ENCODE results near the gene ECPAS. TPM values are rescaled to one million over a fixed set of nuclear protein-coding genes. Genes with fewer than 3 reads are reported as not detected.
"Not testable (repeated sequence)": the region's sequence is repeated elsewhere in the genome, so short reads cannot be mapped to it uniquely, and the experiment has no call there.

ECPAS gene
- total RNA-seq, 2 experiments from 2014 or later, result 56.8 to 58.1 TPM

DNA sequence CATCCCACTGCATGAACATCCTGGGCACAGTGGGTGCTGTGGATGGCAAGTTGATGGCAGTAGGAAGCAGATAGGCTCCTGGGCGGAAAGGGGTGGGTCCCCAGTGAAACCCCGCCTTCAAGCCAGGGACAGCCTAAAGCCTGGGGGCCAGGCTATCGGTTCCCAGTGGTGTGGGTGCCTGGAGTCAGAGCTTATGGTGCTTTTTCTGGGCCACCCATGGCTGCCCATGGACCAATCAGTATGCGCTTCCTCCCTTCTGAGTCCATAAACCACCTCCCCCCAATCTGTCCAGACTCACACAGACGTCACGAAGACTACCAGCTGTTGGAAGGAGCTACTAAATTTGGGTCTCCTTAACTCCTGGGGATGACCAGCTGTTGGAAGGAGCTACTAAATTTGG, 17.5 kb upstream of the ECPAS start:
- CTCF ChIA-PET, result interaction anchor here (0.6 kb wide), 2 partner anchors 117 to 1766 kb away, joined by 3 read pairs; no protein-coding TSS in a partner anchor

DNA sequence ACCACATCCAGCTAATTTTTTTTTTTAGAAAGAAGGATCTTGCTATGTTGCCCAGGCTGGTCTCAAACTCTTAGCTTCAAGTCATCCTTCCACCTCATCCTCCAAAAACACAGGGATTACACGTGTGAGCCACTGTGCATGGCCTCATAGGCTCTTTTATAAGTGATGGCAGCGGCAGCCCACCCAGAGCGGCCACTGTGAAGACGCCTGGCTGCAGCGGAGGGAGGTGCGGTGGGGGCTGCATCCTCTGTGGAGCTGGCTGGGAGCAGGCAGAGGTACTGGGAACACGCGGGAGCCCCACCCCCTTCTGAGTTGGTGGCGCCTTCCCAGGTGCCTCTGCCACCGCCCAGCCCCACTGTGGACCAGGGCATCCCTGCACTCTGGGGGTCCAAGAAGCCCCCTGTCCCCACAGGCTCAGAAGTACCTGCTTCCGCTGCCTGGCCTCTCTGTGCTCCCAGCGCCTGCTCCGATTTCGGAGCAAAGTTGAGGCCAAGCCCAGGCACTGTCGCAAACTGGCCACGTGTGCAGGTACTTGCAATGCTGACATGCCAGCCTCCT, 16.9 kb upstream of the ECPAS start:
- Mint-ChIP-seq H3K36me3 (ENCODE audit: low read depth) (no peaks in the 10 kb centered on the region), H3K27ac (no peak overlapping the region)

More for the DNA sequence above, 17.5 kb upstream of the ECPAS start:
- peaks cover 3% of the 10 kb centered on the region for H3K27me3 Mint-ChIP-seq (ENCODE audit: low read depth)
- H3K9me3 Mint-ChIP-seq, result no peaks in the 10 kb centered on the region
- no peak overlapping the region for H3K4me3 Mint-ChIP-seq
- no peak overlapping the region for H3K27ac Mint-ChIP-seq
- no peaks in the 10 kb centered on the region for H3K36me3 Mint-ChIP-seq (ENCODE audit: low read depth)
- no peak for DNase-seq
- intact Hi-C loops (cut with micrococcal nuclease), result no loop called here
- no peaks in the 10 kb centered on the region for H3K4me1 Mint-ChIP-seq (ENCODE audit: low read depth)

DNA sequence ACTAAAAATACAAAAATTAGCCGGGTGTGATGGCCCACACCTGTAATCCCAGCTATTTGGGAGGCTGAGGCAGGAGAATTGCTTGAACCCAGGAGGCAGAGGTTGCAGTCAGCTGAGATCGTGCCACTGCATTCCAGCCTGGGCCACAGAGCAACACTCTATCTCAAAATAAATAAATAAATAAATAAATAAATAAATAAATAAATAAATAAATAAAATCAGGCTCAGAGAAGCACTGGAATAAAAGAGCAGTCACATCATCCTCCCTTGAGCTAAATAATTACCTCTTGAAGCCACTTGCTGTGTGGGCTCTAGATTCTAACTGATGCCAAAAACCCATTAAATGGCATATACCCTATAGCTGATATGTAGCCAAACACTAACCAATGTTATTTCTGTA, 13.0 kb upstream of the ECPAS start:
- H3K27ac Mint-ChIP-seq; DNase-seq; H3K36me3 Mint-ChIP-seq (ENCODE audit: low read depth); H3K4me3 Mint-ChIP-seq; intact Hi-C loops (cut with micrococcal nuclease); H3K27me3 Mint-ChIP-seq (ENCODE audit: low read depth); CTCF ChIA-PET; H3K9me3 Mint-ChIP-seq; H3K4me1 Mint-ChIP-seq (ENCODE audit: low read depth): not testable (repeated sequence)

More for the DNA sequence above, 16.9 kb upstream of the ECPAS start:
- Mint-ChIP-seq H3K4me3 (no peak overlapping the region), H3K27me3 (ENCODE audit: low read depth) (peaks cover 3% of the 10 kb centered on the region), H3K9me3 (no peaks in the 10 kb centered on the region), H3K4me1 (ENCODE audit: low read depth) (no peaks in the 10 kb centered on the region)
- intact Hi-C loops (cut with micrococcal nuclease), result no loop called here
- CTCF ChIA-PET, result interaction anchor here (0.6 kb wide), 1 partner anchor 1766 kb away, joined by 3 read pairs; no protein-coding TSS in a partner anchor
- DNase-seq, result no peak

DNA sequence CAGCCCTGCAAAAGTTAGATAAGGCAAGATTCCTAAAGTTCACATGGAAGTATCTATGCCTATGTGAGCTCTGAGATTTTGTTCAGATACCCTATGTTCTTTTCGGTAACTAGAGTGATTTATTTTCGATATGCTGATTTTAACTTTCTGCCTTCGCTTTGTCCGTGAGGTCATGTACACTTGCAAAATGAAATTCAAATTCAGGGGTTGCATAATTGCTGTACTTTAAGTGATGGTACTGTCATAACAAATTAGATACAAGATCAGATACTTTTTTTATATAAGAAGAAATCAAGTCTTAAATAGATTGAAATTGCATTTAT, 350 bp upstream of the ECPAS start:
- peak overlapping the region; percentile 83 for H3K27ac Mint-ChIP-seq
- peaks cover 2% of the 10 kb centered on the region for H3K27me3 Mint-ChIP-seq (ENCODE audit: low read depth)
- CTCF ChIA-PET, result no interaction called here
- peaks cover 2% of the 10 kb centered on the region for H3K36me3 Mint-ChIP-seq (ENCODE audit: low read depth)
- peaks cover 29% of the 10 kb centered on the region for H3K4me1 Mint-ChIP-seq (ENCODE audit: low read depth)
- DNase-seq, result no peak
- peak overlapping the region; percentile 78 for H3K4me3 Mint-ChIP-seq
- intact Hi-C loops (cut with micrococcal nuclease), result loop anchor here (1.0 to 5.0 kb wide), 6 partner anchors 41 to 1268 kb away; partner anchors contain the start of genes KIAA1958, SNX30, UGCG and ZNF483
- no peaks in the 10 kb centered on the region for H3K9me3 Mint-ChIP-seq

DNA sequence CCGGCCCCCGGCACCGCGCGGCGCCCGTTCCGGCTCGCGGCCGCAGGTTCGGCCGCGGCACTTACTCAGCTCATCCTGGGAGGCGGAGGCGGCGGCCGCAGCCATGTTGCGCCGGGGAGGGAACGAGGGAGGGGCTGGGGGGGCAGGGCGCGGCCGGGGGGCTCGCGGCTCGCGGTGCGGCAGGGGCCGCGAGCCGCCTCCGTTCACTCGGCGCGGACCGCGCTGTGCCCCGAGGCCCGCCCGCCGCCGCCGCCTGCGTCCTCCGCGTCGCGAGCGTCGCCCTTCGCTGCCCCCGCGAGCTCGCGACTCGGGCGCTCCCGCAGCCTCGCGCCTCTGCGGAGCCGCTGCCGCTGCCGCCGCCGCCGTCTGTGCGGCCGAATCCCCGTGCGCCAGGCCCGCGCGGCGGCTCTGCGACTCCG, 735 bp downstream of the ECPAS start:
- no peaks in the 10 kb centered on the region for H3K27me3 Mint-ChIP-seq (ENCODE audit: low read depth)
- H3K36me3 Mint-ChIP-seq (ENCODE audit: low read depth), result peaks cover 2% of the 10 kb centered on the region
- H3K9me3 Mint-ChIP-seq, result no peaks in the 10 kb centered on the region
- CTCF ChIA-PET, result no interaction called here
- H3K4me3 Mint-ChIP-seq, result no peak overlapping the region
- intact Hi-C loops (cut with micrococcal nuclease), result loop anchor here (1.0 to 5.0 kb wide), 6 partner anchors 56 to 1269 kb away; partner anchors contain the start of genes DNAJC25, KIAA1958, SNX30 and UGCG
- H3K4me1 Mint-ChIP-seq (ENCODE audit: low read depth), result peaks cover 31% of the 10 kb centered on the region
- no peak overlapping the region for H3K27ac Mint-ChIP-seq
- DNase-seq, result peak; percentile 42

DNA sequence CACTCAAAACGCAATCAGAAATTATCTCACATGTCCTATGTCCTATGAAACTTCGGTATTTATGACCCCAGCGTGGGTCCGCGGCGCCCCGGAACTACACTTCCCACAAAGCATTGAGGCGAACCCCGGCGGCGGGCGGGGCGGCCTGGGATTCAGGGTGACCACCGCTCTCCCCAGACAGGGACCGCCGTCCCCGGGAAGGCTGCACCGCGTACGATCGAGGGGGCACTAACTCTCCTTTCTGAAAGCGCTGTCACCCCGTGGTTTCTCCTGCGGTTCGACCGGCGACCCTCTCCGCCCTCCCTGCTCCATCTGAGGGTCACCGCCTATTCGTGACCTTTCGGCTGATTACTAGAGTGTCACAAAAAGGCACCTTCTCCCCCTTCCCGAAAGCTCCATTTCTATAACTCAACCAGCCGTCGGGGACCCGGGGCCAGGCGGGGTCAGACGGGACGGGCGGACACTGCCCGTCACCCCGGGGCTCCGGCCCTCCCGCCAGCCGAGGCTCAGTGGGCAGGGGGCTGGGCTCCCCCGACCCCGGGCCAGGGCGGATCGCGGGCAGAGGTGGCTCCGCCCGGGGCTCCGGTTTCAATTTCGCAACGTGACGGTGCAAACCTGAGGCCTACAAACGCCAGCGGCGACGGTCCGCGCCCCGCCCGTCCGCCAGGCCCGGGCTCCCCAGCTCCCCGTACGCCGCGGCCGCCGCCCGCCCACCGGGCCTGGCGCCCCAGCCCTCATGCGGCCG, 1.3 kb downstream of the ECPAS start:
- Mint-ChIP-seq H3K27ac (peak overlapping the region; percentile 75), H3K9me3 (no peaks in the 10 kb centered on the region), H3K27me3 (ENCODE audit: low read depth) (no peaks in the 10 kb centered on the region), H3K36me3 (ENCODE audit: low read depth) (peaks cover 2% of the 10 kb centered on the region), H3K4me1 (ENCODE audit: low read depth) (peaks cover 31% of the 10 kb centered on the region), H3K4me3 (peak overlapping the region; percentile 77)
- intact Hi-C loops (cut with micrococcal nuclease), result loop anchor here (1.0 to 5.0 kb wide), 6 partner anchors 56 to 1269 kb away; partner anchors contain the start of genes DNAJC25, KIAA1958, SNX30 and UGCG
- CTCF ChIA-PET, result no interaction called here
- peak; percentile 48 for DNase-seq

DNA sequence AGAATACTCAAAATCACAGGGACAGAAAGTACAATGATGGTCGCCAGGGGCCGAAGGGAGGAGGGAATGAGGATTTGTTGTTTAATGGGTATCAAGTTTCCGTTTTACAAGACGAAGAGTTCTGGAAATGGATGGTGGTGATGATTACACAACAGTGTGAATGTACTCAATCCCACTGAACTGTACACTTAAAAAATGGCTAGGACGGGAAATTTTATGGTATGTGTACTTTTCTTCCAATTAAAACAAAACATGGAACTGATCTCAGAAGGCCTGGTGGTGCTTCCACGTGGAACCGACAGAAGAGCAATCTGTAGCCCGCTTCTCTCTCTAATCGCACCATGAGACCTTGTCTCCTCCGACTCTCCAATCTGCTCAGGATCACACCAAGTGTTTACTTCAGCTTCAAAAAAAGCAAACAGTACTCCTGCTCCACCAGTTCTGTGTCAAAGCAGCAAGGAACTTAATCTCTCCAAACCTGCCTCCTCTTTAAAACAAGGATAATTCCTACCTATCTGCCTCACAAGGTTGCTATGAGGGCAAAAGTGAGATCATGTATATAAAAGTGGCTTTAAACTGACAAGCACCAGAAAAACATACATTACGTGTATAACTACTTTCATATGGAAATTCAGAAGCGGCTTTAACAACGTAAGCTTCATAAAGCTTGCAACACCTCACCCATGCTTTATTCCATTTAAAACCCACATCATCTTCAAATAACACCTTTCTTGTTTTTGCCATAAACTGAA, 2.1 kb downstream of the ECPAS start:
- H3K4me3 Mint-ChIP-seq, result peak overlapping the region; percentile 77
- intact Hi-C loops (cut with micrococcal nuclease), result loop anchor here (2.0 to 5.0 kb wide), 5 partner anchors 55 to 1270 kb away; partner anchors contain the start of genes KIAA1958, SNX30 and UGCG
- H3K9me3 Mint-ChIP-seq, result no peaks in the 10 kb centered on the region
- peaks cover 36% of the 10 kb centered on the region for H3K4me1 Mint-ChIP-seq (ENCODE audit: low read depth)
- no peak for DNase-seq
- peak overlapping the region; percentile 74 for H3K27ac Mint-ChIP-seq
- CTCF ChIA-PET, result interaction anchor here (0.7 to 1.0 kb wide), 2 partner anchors 57 to 102 kb away, joined by 3 read pairs; no protein-coding TSS in a partner anchor
- peaks cover 2% of the 10 kb centered on the region for H3K36me3 Mint-ChIP-seq (ENCODE audit: low read depth)
- no peaks in the 10 kb centered on the region for H3K27me3 Mint-ChIP-seq (ENCODE audit: low read depth)

DNA sequence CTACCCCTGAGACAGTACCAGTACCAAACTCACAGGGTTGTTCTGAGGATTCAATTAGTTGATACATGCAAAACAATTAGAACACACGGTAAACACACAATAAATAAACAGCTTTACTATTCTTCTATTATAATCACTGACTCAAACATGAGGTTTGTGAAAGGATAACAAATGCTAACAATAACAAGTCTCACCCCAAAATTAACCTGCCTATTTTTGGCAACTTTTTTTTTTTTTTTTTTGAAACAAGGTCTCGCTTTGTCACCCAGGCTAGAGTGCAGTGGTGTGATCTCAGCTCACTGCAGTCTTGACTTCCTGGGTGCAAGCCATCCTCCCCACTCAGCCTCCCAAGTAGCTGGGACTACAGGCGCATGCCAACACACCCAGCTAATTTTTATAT, 6.5 kb downstream of the ECPAS start:
- intact Hi-C loops (cut with micrococcal nuclease), result no loop called here
- Mint-ChIP-seq H3K4me3 (no peak overlapping the region), H3K4me1 (ENCODE audit: low read depth) (peaks cover 40% of the 10 kb centered on the region), H3K9me3 (no peaks in the 10 kb centered on the region), H3K36me3 (ENCODE audit: low read depth) (peaks cover 5% of the 10 kb centered on the region), H3K27ac (no peak overlapping the region), H3K27me3 (ENCODE audit: low read depth) (no peaks in the 10 kb centered on the region)
- CTCF ChIA-PET, result interaction anchor here (0.7 to 1.0 kb wide), 2 partner anchors 121 to 147 kb away, joined by 3 read pairs; no protein-coding TSS in a partner anchor
- no peak for DNase-seq

DNA sequence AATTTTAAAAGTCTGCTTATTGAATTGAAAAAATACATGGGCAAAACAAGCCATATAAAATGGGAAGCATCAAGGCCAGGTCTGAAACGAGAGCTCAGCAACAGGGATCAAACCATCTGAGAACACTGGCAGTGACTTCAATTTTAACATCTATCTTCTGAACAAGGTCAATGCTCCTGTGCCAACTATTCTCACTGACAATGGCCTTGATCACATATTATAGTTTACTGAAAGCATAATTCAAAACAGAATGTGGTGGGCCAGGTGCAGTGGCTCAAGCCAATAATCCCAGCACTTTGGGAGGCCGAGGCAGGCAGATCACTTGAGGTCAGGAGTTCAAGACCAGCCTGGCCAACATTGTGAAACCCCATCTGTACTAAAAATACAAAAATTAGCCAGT, 9.0 kb downstream of the ECPAS start:
- DNase-seq, result no peak
- H3K36me3 Mint-ChIP-seq (ENCODE audit: low read depth), result peaks cover 4% of the 10 kb centered on the region
- H3K4me1 Mint-ChIP-seq (ENCODE audit: low read depth), result peaks cover 27% of the 10 kb centered on the region
- no peak overlapping the region for H3K27ac Mint-ChIP-seq
- CTCF ChIA-PET, result interaction anchor here (0.6 to 1.1 kb wide), 2 partner anchors 47 to 146 kb away, joined by 3 to 5 read pairs; no protein-coding TSS in a partner anchor
- H3K9me3 Mint-ChIP-seq, result no peaks in the 10 kb centered on the region
- no peaks in the 10 kb centered on the region for H3K27me3 Mint-ChIP-seq (ENCODE audit: low read depth)
- H3K4me3 Mint-ChIP-seq, result no peak overlapping the region
- intact Hi-C loops (cut with micrococcal nuclease), result no loop called here

DNA sequence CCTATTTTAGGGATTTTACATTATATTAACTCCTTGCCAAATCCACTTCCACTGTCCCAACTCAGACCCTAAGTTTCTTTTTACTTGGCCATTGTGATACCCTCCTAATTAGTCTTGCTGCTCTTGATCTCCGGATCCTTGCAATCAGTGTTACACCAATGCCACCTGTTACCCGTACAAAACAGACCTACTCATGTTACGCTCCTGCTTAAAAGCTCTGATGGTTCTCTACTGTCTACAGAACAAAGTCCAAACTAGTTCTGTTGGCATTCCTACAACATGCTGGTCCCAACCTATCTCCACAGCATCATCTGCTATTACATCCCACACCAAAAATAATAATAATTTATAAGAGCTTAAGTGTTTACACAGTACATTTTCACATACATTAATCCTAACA, 9.8 kb downstream of the ECPAS start:
- H3K36me3 Mint-ChIP-seq (ENCODE audit: low read depth), result peaks cover 4% of the 10 kb centered on the region
- CTCF ChIA-PET, result interaction anchor here (0.6 kb wide), 1 partner anchor 141 kb away, joined by 3 read pairs; no protein-coding TSS in a partner anchor
- H3K4me1 Mint-ChIP-seq (ENCODE audit: low read depth), result peaks cover 29% of the 10 kb centered on the region
- no peak overlapping the region for H3K27ac Mint-ChIP-seq
- no peak overlapping the region for H3K4me3 Mint-ChIP-seq
- H3K27me3 Mint-ChIP-seq (ENCODE audit: low read depth), result no peaks in the 10 kb centered on the region
- intact Hi-C loops (cut with micrococcal nuclease), result no loop called here
- no peaks in the 10 kb centered on the region for H3K9me3 Mint-ChIP-seq
- no peak for DNase-seq

DNA sequence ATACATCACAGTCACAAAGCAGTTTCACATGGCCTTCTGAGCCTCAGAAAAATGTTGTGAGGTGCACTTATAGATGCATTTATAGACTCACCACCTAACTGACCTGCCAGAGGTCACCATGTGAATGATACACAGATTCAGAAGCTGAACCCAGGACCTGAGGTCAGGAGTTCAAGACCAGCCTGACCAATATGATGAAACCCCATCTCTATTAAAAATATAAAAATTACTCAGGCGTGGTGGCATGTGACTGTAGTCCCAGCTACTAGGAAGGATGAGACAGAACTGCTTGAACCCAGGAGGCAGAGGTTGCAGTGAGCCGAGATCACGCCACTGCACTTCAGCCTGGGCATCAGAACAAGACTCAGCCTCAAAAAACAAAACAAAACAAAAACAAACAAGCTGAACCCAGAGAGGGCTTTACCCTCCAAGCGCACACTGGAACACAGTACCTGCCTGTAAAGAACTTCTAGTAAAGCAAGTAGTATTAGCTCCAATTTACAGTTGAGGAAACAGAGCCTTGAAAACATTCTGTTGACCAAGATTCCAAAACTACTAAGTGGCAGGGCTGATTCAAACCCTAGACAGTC, 16.3 kb downstream of the ECPAS start:
- H3K9me3 Mint-ChIP-seq, result no peaks in the 10 kb centered on the region
- H3K27me3 Mint-ChIP-seq (ENCODE audit: low read depth), result no peaks in the 10 kb centered on the region
- H3K4me1 Mint-ChIP-seq (ENCODE audit: low read depth), result peaks cover 27% of the 10 kb centered on the region
- CTCF ChIA-PET, result no interaction called here
- DNase-seq, result no peak
- no peak overlapping the region for H3K27ac Mint-ChIP-seq
- no peak overlapping the region for H3K4me3 Mint-ChIP-seq
- peaks cover 18% of the 10 kb centered on the region for H3K36me3 Mint-ChIP-seq (ENCODE audit: low read depth)
- intact Hi-C loops (cut with micrococcal nuclease), result no loop called here

DNA sequence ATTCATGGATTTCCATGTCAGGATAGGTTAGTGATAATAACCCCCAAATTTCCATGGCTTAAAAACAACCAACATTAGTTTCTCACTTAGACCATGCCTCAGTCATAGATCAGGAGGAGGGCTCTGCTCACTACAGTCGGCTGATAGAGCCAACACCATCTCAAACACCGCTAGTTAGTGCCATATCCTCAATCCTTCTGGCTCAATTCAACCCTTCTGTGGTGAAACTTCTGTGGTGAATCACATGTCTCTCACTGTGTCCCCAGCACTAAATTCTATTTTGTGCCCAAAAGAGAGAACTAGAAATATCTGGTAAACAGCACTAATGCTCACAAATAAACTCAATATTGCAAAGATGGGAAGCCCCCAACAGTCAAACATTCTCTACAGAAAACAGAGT, 21.1 kb downstream of the ECPAS start:
- Mint-ChIP-seq H3K4me3 (no peak overlapping the region), H3K27me3 (ENCODE audit: low read depth) (no peaks in the 10 kb centered on the region), H3K27ac (no peak overlapping the region), H3K4me1 (ENCODE audit: low read depth) (peaks cover 36% of the 10 kb centered on the region), H3K36me3 (ENCODE audit: low read depth) (peaks cover 26% of the 10 kb centered on the region), H3K9me3 (peaks cover 9% of the 10 kb centered on the region)
- no peak for DNase-seq
- CTCF ChIA-PET, result no interaction called here
- intact Hi-C loops (cut with micrococcal nuclease), result no loop called here

Data from activated naive CD4-positive, alpha-beta T cell treated with anti-CD3 and anti-CD28 coated beads for 36 hours (primary cell).